DOHH2 (cell line): Measurements from ENCODE around the gene GAS6.

ENCODE experiments used
- H3F3A ChIP-seq: fragments of 200-600 bp; sonication (generic), shearing (Covaris generic); 2 replicates; pipeline ENCODE4 v1.6.0; 2016; ENCODE audit warnings: antibody characterized with exemption, mild to moderate bottlenecking; ENCODE audit not compliant: control insufficient read depth, insufficient read depth
- H3K27ac ChIP-seq: fragments of 200-600 bp; sonication (generic); 2 replicates; pipeline ENCODE4 v1.5.1; 2014; ENCODE audit warnings: low read depth, mild to moderate bottlenecking, low read length, moderate library complexity
- H3K27me3 ChIP-seq: fragments of 200-600 bp; sonication (generic); 2 replicates; pipeline ENCODE4 v1.6.1; 2014; ENCODE audit warnings: mild to moderate bottlenecking, low read length, mixed read lengths; ENCODE audit not compliant: control insufficient read depth
- H3K36me3 ChIP-seq: fragments of 200-600 bp; sonication (generic); 2 replicates; pipeline ENCODE4 v1.6.1; 2014; ENCODE audit warnings: mild to moderate bottlenecking, low read length, moderate library complexity, mixed read lengths; ENCODE audit not compliant: control insufficient read depth
- H3K4me1 ChIP-seq: fragments of 200-600 bp; sonication (generic); 2 replicates; pipeline ENCODE4 v1.6.1; 2014; ENCODE audit warnings: mild to moderate bottlenecking, low read length, mixed read lengths; ENCODE audit not compliant: control insufficient read depth
- H3K4me2 ChIP-seq: fragments of 200-600 bp; sonication (generic); 2 replicates; pipeline ENCODE4 v1.6.0; 2014; ENCODE audit warnings: mild to moderate bottlenecking, low read length, moderate library complexity
- H3K4me3 ChIP-seq: fragments of 200-600 bp; sonication (generic); 2 replicates; pipeline ENCODE4 v1.5.1; 2014; ENCODE audit warnings: mild to moderate bottlenecking, low read length, mixed read lengths
- H3K79me2 ChIP-seq: fragments of 200-600 bp; sonication (generic); 2 replicates; pipeline ENCODE4 v1.6.1; 2014; ENCODE audit warnings: mild to moderate bottlenecking, low read length, mixed read lengths; ENCODE audit not compliant: control insufficient read depth
- H3K9me2 ChIP-seq: fragments of 200-600 bp; sonication (generic); replicated peaks from 2 replicates; pipeline ENCODE4 v1.6.1; 2014; ENCODE audit warnings: mild to moderate bottlenecking, low read length, mixed read lengths; ENCODE audit not compliant: control insufficient read depth
- H3K9me3 ChIP-seq: fragments of 200-600 bp; sonication (generic); 2 replicates; pipeline ENCODE4 v1.6.1; 2014; ENCODE audit warnings: antibody characterized with exemption, low read length, mixed read lengths; ENCODE audit not compliant: control insufficient read depth, insufficient read depth
- H4K20me1 ChIP-seq: fragments of 200-600 bp; sonication (generic); 2 replicates; pipeline ENCODE4 v1.6.0; 2014; ENCODE audit warnings: low read depth, mild to moderate bottlenecking, antibody characterized with exemption, low read length, moderate library complexity; ENCODE audit not compliant: control insufficient read depth, insufficient read depth
- CTCF ChIP-seq: fragments of 200-600 bp; sonication (generic); IDR thresholded peaks from one replicate; pipeline ENCODE4 v1.5.1; 2014; ENCODE audit warnings: antibody characterized with exemption, mild to moderate bottlenecking, low read depth, low read length; ENCODE audit not compliant: poor library complexity, severe bottlenecking
- EZH2phosphoT487 ChIP-seq: fragments of 200-600 bp; sonication (generic); IDR thresholded peaks from 2 replicates; pipeline ENCODE4 v1.6.1; 2017; ENCODE audit warnings: borderline replicate concordance, mild to moderate bottlenecking, antibody characterized with exemption, low read length, moderate library complexity, mixed read lengths

GAS6 gene

GRCh38 chr13:113890774-113891480 lies 27.1 kb upstream of the GAS6 start:
- no peaks in the 10 kb centered on the region for H3K9me3 ChIP-seq
- H3K4me1 ChIP-seq, result no peaks in the 10 kb centered on the region
- H3K79me2 ChIP-seq, result no peaks in the 10 kb centered on the region
- H3K4me2 ChIP-seq, result no peak overlapping the region
- no peaks in the 10 kb centered on the region for H4K20me1 ChIP-seq
- H3K27me3 ChIP-seq, result peaks cover 11% of the 10 kb centered on the region
- H3K4me3 ChIP-seq, result no peak overlapping the region
- H3K36me3 ChIP-seq, result no peaks in the 10 kb centered on the region
- no peaks in the 10 kb centered on the region for H3F3A ChIP-seq
- H3K9me2 ChIP-seq, result no peaks in the 10 kb centered on the region
- no peak overlapping the region for H3K27ac ChIP-seq
- TF ChIP-seq CTCF (no peak), EZH2phosphoT487 (no peak)

GRCh38 chr13:113889467-113889866 lies 25.6 kb upstream of the GAS6 start:
- Histone ChIP-seq H3K4me3 (no peak overlapping the region), H3K79me2 (no peaks in the 10 kb centered on the region), H3F3A (no peaks in the 10 kb centered on the region), H3K27ac (no peak overlapping the region), H4K20me1 (no peaks in the 10 kb centered on the region), H3K4me1 (no peaks in the 10 kb centered on the region), H3K36me3 (no peaks in the 10 kb centered on the region), H3K4me2 (no peak overlapping the region), H3K9me2 (no peaks in the 10 kb centered on the region), H3K9me3 (no peaks in the 10 kb centered on the region), H3K27me3 (peaks cover 8% of the 10 kb centered on the region)
- TF ChIP-seq EZH2phosphoT487 (no peak), CTCF (no peak)

- Histone ChIP-seq H3F3A (no peaks in the 10 kb centered on the region), H3K4me2 (no peak overlapping the region), H3K4me3 (no peak overlapping the region), H3K27me3 (peaks cover 5% of the 10 kb centered on the region), H3K27ac (no peak overlapping the region), H3K36me3 (no peaks in the 10 kb centered on the region), H3K9me2 (no peaks in the 10 kb centered on the region), H3K4me1 (no peaks in the 10 kb centered on the region), H4K20me1 (no peaks in the 10 kb centered on the region), H3K9me3 (no peaks in the 10 kb centered on the region), H3K79me2 (no peaks in the 10 kb centered on the region)
- no peak for TF ChIP-seq EZH2phosphoT487
- TF ChIP-seq CTCF, result no peak
These were observed 24.9 kb upstream of the GAS6 start for GRCh38 chr13:113888701-113889330.
